HG02759 (cell line): Measurements from ENCODE around the gene PTPN1.
"Not testable (repeated sequence)": the region's sequence is repeated elsewhere in the genome, so short reads cannot be mapped to it uniquely, and the experiment has no call there.

Source experiments
- ATAC-seq: cut with Tn5 transposase; IDR thresholded peaks from one replicate; pipeline ENCODE4 v1.9.1; 2021; ENCODE audit warnings: mild to moderate bottlenecking, moderate library complexity; ENCODE audit not compliant: unreplicated experiment

PTPN1 gene

DNA sequence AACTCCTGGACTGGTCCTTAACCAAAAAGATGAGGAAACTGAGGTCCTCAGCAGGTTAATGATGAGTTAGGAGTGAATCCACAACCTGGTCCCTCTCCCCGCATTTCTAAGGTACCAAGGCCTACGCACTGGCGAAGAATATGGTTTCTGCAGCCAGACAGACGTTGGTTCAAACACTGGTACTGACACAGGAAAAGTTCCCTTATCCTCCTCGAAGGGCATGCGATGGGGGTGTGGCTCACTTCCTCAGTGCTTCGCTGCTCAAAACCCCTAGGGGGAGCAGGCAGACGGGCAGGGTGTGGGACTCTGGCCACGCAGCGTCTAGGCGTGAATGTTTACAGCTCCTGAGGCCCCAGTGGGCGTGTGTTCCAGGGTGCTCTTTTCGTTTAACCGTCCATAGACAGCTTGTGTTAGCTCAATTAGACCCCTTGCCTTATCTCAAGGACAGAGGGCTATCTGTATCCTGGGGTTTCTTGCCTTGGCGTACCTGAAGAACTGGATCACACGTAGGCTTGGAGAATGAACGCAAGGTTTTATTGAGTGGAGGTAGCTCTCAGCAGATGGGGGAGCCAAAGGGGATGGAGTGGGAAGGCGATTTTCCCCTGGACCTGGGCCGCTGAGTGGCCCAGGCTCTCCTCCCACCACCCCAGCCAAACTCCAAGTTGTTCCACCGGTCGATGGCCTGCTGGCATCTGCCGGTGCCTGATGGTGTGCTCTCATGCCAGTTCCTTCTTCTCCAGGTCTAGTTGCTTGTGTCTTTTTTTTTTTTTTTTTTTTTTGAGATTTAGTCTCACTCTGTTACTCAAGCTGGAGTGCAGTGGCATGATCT lies 31.8 kb upstream of the PTPN1 start:
- peak; percentile 84 for ATAC-seq

DNA sequence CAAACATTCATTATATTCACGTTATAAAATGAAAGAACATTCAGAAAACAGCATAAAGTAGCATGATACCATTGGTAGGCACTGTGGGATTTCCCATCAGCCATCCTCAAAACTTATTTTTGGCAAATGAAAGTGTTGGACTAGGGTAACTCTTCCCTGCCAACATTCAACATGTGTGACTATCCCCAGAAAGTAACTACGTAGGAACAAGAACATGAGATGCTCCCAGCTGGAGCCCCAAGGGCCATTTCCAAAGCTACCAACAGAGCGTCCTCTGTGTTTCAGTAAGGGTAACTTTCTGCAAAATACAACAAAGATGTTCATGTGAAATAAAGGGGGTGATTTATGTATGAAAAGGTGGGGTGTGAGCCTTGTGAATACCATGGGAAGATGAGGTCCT lies 28.4 kb upstream of the PTPN1 start:
- no peak for ATAC-seq

DNA sequence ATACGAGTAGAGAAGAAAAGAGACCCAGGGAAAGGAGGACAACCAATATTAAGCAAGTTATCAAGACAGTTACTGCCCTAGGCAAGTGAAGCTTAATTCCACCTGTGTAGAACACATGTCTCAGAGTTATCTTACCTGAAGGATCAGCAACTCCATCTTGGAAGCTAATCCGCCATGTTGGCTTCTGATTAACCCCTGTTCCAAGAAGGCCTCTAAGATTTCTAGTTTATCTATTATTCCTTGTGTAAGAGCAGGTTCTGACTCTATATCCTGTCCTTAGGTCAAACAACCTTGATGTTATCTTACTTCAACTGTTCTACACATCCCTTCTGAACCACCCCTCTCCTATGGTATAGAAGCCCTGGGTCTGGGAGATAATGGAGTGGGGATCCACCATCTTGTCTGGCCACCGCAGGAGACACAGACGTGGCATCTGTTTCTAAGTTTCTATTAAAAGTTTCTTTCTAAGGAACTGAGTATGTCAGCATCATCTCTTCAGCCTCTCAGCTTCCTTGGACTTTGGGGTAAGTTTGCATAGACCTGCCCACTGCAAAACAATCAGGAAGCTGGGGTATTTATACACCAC lies 27.7 kb upstream of the PTPN1 start:
- ATAC-seq = no peak

DNA sequence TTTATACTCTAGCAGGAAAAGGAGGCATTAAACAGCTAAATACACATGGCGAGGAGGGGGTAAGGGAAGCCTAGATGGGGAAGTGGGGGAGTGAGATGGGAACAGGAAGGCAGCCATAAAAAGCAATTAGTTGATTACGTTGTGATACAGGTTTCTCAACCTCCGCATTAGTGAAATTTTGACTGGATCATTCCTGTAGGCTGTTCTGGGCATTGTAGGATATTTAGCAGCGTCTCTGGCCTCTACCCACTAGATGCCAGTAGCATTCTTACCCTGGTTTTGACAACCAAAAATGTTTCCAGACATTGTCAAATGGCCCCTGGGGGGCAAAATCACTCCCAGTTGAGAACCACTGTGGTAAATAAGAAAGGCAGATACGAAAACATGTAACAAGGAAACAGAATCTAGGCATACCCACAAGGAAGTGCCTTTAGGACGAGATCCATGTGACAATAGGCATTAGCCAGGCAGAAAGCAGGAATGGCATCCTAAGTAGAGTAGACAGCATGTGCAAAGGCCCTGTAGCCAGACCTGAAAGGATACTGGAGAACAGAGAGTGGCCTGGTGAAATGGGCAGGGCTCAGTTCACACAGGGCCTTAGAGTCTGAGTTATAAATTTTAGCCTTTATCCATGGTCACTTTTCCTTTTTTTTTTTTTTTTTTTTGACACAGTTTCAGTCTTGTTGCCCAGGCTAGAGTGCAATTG lies 25.8 kb upstream of the PTPN1 start:
- no peak for ATAC-seq

DNA sequence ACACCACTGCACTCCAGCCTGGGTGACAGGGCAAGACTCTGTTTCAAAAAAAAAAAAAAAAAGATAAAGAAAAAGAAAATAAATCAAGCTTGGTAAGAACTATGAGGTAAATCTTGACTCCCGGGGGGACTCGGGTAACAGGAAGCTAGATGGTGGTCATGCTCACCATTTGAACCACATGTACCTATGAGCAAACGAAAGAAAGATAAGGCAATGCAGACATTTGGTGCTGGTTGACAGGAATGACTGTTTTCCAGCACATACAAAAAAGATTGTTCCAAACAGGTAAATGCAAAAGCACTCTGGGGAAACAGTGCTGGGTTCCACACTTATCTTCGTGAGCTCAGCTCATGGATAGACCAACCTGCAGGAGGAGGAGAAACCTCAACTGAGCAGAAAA lies 22.8 kb upstream of the PTPN1 start:
- no peak for ATAC-seq

DNA sequence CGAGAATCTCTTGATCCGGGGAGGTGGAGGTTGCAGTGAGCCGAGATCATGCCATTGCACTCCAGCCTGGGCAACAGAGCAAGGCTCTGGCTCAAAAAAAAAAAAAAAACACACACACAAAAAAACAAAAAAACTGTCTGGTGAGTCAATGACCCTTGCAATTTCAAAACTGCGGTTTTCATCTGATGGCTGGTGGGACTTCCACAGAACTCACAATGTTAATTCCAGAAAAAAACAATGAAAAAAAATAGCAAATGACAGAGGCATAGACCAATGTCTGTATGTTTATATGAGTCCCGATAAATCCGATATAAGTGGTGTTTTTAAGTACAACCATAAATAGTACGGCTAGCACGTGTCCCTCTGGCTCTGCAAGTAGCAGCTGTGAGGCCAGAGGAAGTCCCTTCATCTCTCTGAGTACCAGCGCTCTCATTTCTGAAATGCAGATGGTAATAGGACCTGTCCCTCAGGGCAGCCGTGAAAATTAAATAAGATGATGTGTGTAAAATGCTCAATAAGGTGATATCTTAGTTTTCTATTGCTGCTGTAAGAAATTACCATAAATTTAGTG lies 21.9 kb upstream of the PTPN1 start:
- ATAC-seq = peak; percentile 60

DNA sequence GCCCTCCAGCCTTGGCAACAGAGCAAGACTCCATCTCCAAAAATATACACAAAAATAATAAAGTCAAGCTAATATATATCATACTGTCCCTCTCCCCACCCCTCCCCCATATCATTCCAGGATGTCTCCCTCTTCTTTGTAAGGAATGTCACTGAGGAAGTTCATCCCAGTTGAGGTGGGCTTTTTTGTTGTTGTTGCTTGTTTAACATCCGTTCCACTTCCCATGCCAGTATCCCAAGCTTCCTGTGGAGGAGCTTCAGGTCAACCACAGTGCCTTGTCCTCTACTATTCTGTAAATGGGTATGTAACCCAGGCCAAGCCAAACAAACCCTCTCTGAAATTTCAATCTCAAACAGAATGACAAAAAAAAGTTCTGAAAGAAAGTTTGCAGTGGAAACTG lies 19.0 kb upstream of the PTPN1 start:
- ATAC-seq = no peak

DNA sequence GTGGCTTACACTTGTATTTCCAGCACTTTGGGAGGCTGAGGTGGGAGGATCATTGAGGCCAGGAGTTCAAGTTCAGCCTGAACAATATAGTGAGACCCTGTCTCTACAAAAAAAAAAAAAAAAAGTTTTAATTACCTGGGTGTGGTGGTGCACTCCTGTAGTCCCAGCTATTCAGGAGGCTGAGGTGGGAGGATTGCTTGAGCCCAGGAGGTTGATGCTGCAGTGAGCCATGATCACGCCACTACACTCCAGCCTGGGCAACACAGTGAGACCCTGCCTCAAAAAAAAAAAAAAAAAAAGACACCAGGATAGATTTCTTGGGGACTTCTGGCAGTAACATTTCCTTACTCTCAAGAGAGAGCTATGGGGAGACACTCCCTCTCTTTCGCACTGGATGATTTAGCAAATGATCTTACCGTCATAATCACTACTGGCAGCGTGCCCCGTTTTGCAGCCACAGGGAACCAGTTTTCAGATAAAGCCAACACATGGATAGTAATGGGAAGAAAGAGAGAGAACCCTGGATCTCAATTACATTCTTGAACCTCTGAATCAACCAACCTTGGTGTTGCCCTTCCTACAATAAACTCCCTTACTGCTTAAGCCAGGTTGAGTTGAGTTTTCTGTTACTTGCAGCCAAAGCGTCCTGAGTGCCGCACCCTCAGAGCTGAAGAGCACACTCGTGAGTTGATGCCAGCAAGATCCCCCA lies 18.1 kb upstream of the PTPN1 start:
- ATAC-seq = no peak

DNA sequence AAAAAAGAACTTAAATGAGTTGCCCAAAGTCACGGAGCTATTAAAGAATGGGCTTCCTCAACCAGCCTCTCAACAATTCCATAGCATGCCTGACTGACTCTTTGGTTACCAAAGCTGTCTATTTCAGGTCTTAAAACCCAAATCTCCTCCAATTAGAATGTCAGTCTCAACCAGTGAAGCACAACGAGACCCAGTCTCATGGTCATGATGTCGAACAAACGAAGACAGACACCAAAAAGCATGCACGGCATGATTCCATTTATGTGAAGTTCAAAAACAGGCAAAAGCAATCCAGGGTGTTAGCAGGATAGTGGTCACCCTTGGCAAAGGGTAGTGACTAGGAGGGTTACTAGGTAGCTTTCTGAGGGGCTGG lies 16.3 kb upstream of the PTPN1 start:
- no peak for ATAC-seq

DNA sequence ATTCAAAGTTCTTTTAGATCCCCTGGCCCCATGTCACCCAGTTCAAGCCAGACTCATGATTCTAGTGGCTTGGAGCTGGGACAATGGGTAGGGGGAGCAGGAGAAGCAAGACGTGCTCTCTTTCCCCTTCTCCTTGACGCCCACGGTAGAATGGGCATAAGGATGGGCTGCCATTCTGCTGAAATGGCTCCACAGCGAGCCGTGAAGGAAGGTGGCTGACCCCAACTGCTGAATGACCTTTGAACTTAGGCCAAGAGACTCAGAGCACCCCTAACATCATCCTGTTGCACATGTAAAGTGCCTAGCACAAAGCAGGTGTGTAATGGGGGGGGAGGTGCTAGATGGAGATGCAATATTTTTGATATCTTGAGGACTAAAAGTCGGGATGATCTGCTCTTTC lies 15.8 kb upstream of the PTPN1 start:
- ATAC-seq = no peak

DNA sequence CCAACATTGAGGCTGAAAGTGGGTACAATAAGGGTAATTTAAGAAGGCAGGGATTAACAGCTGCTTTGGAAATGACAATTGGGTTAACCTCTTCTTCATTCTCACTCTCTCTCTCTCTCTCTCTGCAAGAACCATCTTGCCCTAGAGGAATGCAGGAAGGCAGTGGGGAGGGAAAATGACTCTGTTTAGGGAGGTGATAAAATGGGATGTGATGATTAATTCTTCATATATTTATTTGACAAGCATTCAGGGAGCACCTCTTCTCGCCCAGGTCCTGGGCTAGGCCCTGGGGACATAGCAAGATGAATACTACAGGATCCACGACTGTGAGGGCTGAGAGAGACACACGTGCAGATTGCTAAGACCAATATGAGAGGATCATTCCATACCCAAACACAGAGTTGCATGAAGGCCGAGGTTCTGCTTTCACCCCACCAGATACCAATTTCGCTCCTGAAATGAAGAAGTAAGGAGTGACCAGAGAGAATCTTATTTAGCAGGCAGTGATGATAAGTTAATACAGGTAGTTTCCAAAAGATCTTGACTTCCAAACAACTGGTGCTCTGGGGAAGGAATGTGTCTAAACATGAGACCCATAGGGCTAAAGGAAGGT lies 13.3 kb upstream of the PTPN1 start:
- ATAC-seq = no peak

DNA sequence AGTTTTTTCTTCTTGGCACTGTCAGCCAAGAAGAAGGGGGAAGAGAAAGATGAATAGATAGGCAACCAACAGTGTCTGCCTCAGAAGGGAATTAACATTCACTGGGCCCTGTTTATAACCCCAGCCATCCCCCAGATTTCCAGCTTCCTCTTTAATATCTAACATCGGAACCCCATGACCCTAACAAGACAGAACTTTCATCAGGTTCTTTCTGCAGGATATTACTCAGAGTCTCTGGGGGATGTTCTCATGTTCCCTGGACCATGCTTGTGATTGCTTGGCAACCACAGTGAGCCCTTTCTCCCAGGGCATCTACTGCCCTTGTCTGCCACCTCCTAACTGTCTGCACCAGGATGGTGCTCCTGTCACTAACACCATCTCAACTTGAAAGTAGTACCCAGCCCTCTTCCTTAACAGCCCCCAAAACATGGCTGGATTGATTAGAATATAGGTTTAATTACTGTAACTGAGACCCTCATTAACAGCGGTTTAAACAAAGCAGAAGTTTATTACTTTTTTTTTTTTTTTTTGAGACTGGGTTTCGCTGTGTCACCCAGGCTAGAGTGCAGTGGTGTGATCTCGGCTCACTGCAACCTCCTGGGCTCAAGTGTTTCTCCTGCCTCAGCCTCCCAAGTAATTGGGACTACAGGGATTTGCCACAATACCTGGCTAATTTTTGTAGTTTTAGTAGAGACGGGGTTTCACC lies 12.0 kb upstream of the PTPN1 start:
- no peak for ATAC-seq

DNA sequence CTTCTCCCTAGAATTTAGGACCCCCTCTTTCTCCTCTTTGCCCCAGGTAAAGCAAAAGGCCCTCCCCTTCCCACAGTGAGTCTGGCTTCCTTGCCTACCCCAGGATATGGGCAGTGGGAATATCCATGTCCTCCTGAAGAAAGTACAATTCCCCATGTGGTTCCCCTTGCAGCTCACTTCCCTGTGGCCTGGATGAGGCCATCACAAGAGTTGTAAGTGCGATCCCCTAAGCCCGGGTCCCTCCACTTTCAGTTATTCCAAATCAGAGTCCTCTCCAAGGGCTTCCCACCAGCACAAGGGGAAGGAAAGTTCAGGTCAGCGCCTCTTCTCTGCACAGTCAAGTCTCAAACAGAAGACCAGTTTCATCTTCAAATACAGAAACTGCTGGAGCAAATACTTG lies 10.2 kb upstream of the PTPN1 start:
- no peak for ATAC-seq

DNA sequence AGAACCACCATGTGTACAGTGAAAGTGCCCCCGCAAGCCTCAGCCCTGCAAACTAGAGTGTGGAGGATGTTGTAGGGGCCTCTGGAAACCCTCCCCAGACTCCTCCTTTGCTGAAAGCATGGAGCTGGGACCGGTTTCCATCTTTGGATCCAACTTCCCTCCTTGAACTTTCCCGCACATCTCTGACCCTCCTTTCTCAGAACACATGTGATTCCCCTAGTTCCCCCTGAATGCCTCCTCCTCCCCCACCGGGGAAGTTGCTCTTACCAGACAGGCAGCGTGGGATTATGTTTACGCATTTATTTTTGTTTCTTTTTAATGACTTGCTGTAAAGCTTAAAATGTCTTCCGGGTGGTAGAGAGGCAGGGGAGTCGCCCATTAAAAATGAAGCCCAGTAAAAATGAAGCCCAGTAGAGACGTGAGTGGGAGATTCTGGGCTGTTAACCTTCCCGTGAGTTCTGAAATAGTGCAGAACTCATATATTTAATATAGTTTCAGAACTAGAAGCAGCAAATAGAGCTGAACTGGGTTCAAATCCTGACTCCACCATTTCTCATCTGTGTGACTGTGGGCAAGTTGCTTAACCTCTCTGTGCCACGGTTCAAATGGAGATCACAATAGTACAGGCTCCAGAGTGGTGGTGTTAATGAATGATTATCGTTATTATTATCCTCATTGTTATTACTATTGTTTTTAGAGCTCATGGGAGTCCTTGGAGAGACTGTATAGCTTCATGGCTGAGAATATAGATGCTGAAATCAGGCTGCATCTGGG lies 8.0 kb upstream of the PTPN1 start:
- no peak for ATAC-seq

DNA sequence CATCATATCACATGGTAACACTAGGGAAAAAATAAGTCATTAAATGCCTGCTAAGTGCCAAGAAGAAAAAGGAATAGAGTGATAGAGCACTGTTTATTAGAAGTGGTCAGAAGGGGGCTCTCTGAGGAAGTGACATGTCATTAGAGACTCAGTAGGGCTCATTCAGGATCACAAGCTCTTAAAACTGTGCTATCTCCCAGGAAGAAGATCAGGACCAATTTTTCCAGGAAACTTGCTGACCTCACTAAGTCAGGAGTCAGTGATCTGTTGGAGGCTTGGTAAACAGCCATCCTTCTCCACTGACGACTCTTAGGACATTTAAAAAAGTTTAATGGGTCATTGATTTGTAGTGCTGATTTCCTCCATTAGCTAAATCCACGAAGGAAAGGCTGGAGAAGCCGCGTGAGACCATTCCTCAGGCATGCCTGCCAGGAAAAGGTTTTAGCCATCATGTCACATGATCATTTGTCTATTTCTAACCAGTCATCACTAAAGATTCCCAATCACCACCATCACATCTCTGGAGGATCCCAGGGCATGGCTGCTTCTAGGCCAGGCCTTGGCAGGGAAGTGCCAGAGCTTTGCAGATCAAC lies 5.9 kb upstream of the PTPN1 start:
- ATAC-seq = no peak

DNA sequence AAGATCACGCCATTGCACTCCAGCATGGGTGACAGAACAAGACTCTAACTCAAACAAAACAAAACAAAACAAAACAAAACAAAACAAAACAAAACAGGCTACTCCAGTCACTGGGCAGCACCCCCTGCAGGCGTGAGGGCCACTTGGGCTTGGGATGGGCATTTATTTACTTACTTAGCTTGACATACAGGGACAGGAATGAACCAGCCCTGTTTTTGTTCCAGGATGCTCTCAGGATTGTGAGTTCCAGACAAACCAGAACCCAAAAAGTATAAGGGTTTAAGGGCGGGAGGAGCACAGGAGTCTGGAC lies 4.0 kb upstream of the PTPN1 start:
- ATAC-seq = no peak

DNA sequence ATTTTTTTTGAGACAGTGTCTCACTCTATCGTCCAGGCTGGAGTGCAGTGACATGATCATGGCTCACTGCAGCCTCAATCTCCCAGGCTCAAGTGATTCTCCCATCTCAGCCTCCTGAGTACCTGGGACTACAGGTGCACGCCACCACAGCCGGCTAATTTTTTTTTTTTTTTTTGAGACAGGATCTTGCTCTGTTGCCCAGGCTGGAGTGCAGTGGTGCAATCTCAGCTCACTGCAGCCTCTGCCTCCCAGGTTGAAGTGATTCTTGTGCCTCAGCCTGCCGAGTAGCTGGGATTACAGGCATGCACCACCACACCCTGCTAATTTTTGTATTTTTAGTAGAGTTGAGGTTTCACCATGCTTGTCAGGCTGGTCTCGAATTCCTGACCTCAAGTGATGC lies 2.4 kb upstream of the PTPN1 start:
- not testable (repeated sequence) for ATAC-seq

DNA sequence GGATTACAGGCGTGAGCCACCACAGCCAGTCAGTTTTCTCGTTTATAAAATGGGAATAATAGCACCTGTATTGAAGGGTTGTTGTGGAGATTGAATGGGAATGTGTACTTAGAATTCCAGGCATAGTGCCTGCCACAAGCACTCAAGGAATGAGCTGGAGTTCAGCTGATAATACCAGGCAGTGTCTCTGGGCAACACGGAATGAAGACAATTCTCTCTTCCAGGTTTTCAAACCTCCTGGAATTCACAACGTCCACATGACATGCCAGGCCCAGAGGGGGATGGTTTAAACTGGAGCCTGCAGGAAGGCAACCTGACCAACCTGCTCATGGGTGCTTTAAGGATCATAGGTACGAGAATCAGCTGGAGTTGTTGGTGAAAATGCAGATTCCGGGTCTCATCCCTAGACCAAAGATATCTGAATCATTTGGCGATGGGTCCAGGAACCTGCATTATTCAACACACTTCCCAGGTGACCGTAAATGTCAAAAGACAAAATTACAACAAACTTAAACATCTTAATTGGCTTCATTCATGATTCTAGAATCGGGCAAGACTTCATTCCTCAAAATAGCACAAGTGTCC lies 1.9 kb upstream of the PTPN1 start:
- ATAC-seq = no peak
